Endothelial cell of umbilical vein (primary cell): Measurements from ENCODE around the gene CUL7.

ENCODE experiments used
- GATA2 ChIP-seq: IDR thresholded peaks from 2 replicates; pipeline ENCODE4 v1.7.0; 2011; ENCODE audit warnings: low read depth, mild to moderate bottlenecking, moderate library complexity, mixed read lengths, low read length; ENCODE audit not compliant: insufficient read length, insufficient read depth
- MYC ChIP-seq: IDR thresholded peaks from one replicate; pipeline ENCODE4 v1.6.1; 2011; ENCODE audit warnings: mild to moderate bottlenecking, low read depth, low read length

- no peak for TF ChIP-seq GATA2
- no peak for TF ChIP-seq MYC
These were observed 1.3 kb downstream of the CUL7 start for GRCh38 chr6:43052225-43052841.
